HepG2 (cell line): Measurements from ENCODE around the gene DLX6. TPM values are rescaled to one million over a fixed set of nuclear protein-coding genes. Genes with fewer than 3 reads are reported as not detected.

Experiments used
- ATAC-seq: fragments of 200-7000 bp; cut with Tn5 transposase; 3 replicates; pipeline ENCODE4 v1.9.1; 2020; ENCODE audit warnings: mild to moderate bottlenecking, moderate library complexity
- BruUV-seq: library from RNA; stranded (reverse); fragments of 400-500 nt; replicated peaks from 2 replicates; lab custom pipeline; 2021; lab: Mats Ljungman, UMichigan
- CTCF ChIA-PET: fragments of 300-600 bp; formaldehyde crosslinking; extraction: SDS; loops from one replicate; lab custom pipeline; 2021; ENCODE audit warnings: low total read pairs, inconsistent platforms, low intra/inter-chr PET ratio; lab: Yijun Ruan, JAX
- POLR2A ChIA-PET: fragments of 350-600 bp; sonication (Branson Sonifier 250); formaldehyde crosslinking; loops from one replicate; lab custom pipeline; 2020; ENCODE audit warnings: antibody characterized with exemption, inconsistent platforms; lab: Yijun Ruan, JAX
- DNase-seq: peaks from one replicate; pipeline ENCODE4 v3.0.0-alpha.2; 2015; ENCODE audit warnings: low spot score
- FAIRE-seq: peaks from 3 replicates; lab custom pipeline; 2011; peaks lifted over from hg19 to GRCh38; lab: Jason Lieb, UNC
- H2AFZ ChIP-seq: one replicate; pipeline ENCODE4 v1.6.1; 2011; ENCODE audit warnings: low read length, inconsistent platforms
- H3K27ac ChIP-seq: fragments of 300-600 bp; 3 replicates; pipeline ENCODE4 v1.8.0; 2011; ENCODE audit warnings: mixed run types, mild to moderate bottlenecking, mixed read lengths, low read length, inconsistent platforms; ENCODE audit not compliant: insufficient read depth; ENCODE audit errors: extremely low read length
- H3K27me3 ChIP-seq, 2 experiments: fragments of 200-600 bp in 1 of 2; 2 replicates in 1 of 2; 3 replicates in 1 of 2; pipeline versions ENCODE4 v1.6.0 to v1.8.0; 2011; ENCODE audit warnings: low read length in 2 of 2, mild to moderate bottlenecking in 2 of 2, moderate library complexity in 2 of 2, inconsistent platforms in 1 of 2; ENCODE audit not compliant: insufficient read depth in 2 of 2, control insufficient read depth in 1 of 2
- H3K36me3 ChIP-seq, 2 experiments: fragments of 200-600 bp in 1 of 2; replicated peaks in 1 of 2; 2 replicates in 1 of 2; 3 replicates in 1 of 2; pipeline versions ENCODE4 v1.5.1 to v1.8.0; 2011; ENCODE audit warnings: low read length in 2 of 2, inconsistent platforms in 1 of 2; ENCODE audit not compliant: insufficient read depth in 2 of 2, control insufficient read depth in 1 of 2
- H3K4me1 ChIP-seq: 2 replicates; pipeline ENCODE4 v1.5.1; 2012; ENCODE audit warnings: low read length, inconsistent platforms; ENCODE audit not compliant: insufficient read depth
- H3K4me2 ChIP-seq: 2 replicates; pipeline ENCODE4 v1.6.0; 2011; ENCODE audit warnings: low read depth, low read length, inconsistent platforms
- H3K4me3 ChIP-seq, 3 experiments: fragments of 200-600 bp in 1 of 3; sonication (generic), shearing (Covaris generic) in 1 of 3; replicated peaks in 1 of 3; 2 replicates each; pipeline ENCODE4 v1.5.1; 2011 to 2016; ENCODE audit warnings: low read length in 3 of 3, inconsistent platforms in 2 of 3, low read depth in 2 of 3, mild to moderate bottlenecking in 2 of 3, control low read depth in 1 of 3, mixed read lengths in 1 of 3; ENCODE audit not compliant: insufficient read depth in 1 of 3
- H3K79me2 ChIP-seq: one replicate; pipeline ENCODE4 v1.6.1; 2011; ENCODE audit warnings: low read length, inconsistent platforms; ENCODE audit not compliant: insufficient read depth
- H3K9ac ChIP-seq: 2 replicates; pipeline ENCODE4 v1.6.0; 2011; ENCODE audit warnings: mild to moderate bottlenecking, low read depth, low read length, inconsistent platforms; ENCODE audit not compliant: insufficient read depth
- H3K9me3 ChIP-seq: 2 replicates; pipeline ENCODE4 v1.5.1; 2012; ENCODE audit warnings: mild to moderate bottlenecking, low read length
- H4K20me1 ChIP-seq: 2 replicates; pipeline ENCODE4 v1.6.0; 2011; ENCODE audit warnings: inconsistent platforms, mild to moderate bottlenecking, low read length, moderate library complexity; ENCODE audit not compliant: insufficient read depth
- CBFB ChIP-seq: sonication (generic); formaldehyde crosslinking; IDR thresholded peaks from 2 replicates; pipeline ENCODE4 v1.4.0; 2020; ENCODE audit warnings: missing genetic modification reagents
- MIXL1 ChIP-seq: IDR thresholded peaks from 2 replicates; pipeline ENCODE4 v1.6.1; 2016
- NR2F6 ChIP-seq, 2 experiments: IDR thresholded peaks; 2 replicates each; pipeline ENCODE4 v1.6.1; 2016; ENCODE audit warnings: antibody characterized with exemption in 1 of 2, mild to moderate bottlenecking in 1 of 2
- PHB2 ChIP-seq: fragments of 450-650 bp; IDR thresholded peaks from 2 replicates; pipeline ENCODE4 v1.6.1; 2018; ENCODE audit not compliant: partially characterized antibody
- TBX2 ChIP-seq: sonication (generic); formaldehyde crosslinking; IDR thresholded peaks from 2 replicates; pipeline ENCODE4 v1.5.0; 2020; ENCODE audit warnings: missing genetic modification reagents, mild to moderate bottlenecking, borderline replicate concordance
- ZNF781 ChIP-seq: sonication (generic); formaldehyde crosslinking; IDR thresholded peaks from 2 replicates; pipeline ENCODE4 v1.5.1; 2020; ENCODE audit warnings: borderline replicate concordance, mild to moderate bottlenecking, missing genetic modification reagents; ENCODE audit errors: not compliant biosample characterization
- WGBS: methylation state at CpG from one replicate; pipeline ENCODE4 v1.1.6; 2017; ENCODE audit warnings: low lambda C conversion rate; 5-methylcytosine and 5-hydroxymethylcytosine counted together
- in situ Hi-C: cut with HindIII; loops from 2 replicates; pipeline ENCODE4 v1.10.0; 2017; ENCODE audit warnings: low pct_unique_long_range_greater_than_20kb; ENCODE audit not compliant: extremely low pct_ligation_motif_present
- intact Hi-C: fragments of 100-400 bp; cut with micrococcal nuclease; formaldehyde crosslinking; loops from one replicate; pipeline ENCODE4 v1.10.0; 2022; ENCODE audit not compliant: unreplicated experiment
- polyA plus RNA-seq, 8 experiments: library from polyadenylated mRNA; depleted of rRNA in 3 of 8; stranded (reverse) in 7 of 8; unstranded in 1 of 8; fragments of >200 nt; fragmentation: Illumina TruSeq in 4 of 8; extraction: Trizol in 4 of 8; gene quantifications; 2 replicates each; pipeline versions ENCODE4 v1.2.1 to v1.2.3, GENCODE V29; 2011 to 2016; ENCODE audit warnings: low read depth in 4 of 8, missing spikeins in 1 of 8, mixed read lengths in 1 of 8; ENCODE audit not compliant: insufficient read depth in 1 of 8
- total RNA-seq, 5 experiments: library from RNA; depleted of rRNA; stranded (reverse); fragments of >200 nt; fragmentation: Illumina TruSeq; extraction: Trizol; gene quantifications; 2 replicates each; pipeline ENCODE4 v1.2.3, GENCODE V29; 2016; ENCODE audit warnings: low read depth in 1 of 5
- TF ChIP-seq, protein P1 (sequence below): sonication (generic); formaldehyde crosslinking; IDR thresholded peaks from 2 replicates; pipeline ENCODE4 v1.9.0; 2021; ENCODE audit warnings: mild to moderate bottlenecking, missing genetic modification reagents
- TF ChIP-seq, protein P2 (sequence below): sonication (generic); formaldehyde crosslinking; IDR thresholded peaks from 2 replicates; pipeline ENCODE4 v1.5.1; 2020; ENCODE audit warnings: mild to moderate bottlenecking, moderate library complexity, missing genetic modification reagents

DLX6 gene
- total and polyA plus RNA-seq, 2 of the 13 experiments (the other 11 are each of a cell fraction or from before 2014, with no cell fraction given): 3.5 to 5.5 TPM

DNA sequence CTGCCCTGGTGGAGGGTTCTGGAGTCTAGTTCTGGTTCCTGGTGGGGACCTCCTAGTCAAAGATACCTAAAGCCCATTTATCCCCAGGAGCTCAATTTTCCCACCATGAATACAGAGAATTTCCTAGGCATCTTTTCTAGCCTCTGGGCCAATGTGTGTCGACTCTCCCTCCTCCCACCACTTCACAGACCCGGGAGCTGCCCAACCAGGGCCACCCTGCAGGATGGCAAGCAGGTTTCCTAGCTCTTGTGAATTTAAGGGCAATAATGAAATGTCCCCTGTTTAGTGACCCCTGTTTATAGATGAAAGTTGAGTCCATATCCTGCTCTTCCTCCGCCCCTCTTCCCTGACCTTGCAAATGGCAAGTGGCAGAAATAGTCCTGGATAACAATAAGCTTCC lies 9.9 kb downstream of the DLX6 start (continued):
- TF ChIP-seq ZNF781 (CRISPR knock-in tag) (no peak), PHB2 (no peak)

DNA sequence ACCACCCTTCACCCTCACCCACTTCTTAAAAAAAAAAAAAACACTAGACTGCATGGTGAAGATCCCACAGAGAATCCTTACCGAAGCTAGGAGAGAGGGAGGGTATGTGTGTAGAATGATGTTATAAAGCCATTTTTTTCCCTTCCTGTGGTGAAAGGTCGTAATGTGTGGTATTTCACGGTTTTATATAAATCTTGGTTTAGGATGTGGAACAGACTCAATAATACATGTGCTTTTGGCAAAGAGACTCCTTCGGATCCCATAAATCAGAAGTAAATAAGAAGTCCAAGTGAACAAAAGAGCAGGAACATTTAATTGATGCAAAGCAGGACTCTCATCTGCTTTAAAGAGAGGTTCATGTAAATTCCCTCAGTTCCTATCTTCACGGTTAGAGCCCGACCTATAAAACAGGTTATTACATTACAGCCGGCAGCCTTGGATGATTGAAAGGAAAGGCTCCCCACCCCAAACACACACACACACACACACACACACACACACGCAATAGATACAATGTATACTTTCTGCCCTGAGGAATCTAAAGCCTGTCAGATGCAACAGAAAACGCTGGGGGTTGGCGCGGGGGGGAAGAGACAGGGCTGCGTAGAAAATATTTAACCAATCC lies 10.5 kb downstream of the DLX6 start:
- 15% methylated on average over 8 of the region's 12 CpGs for WGBS
- no peaks in the 10 kb centered on the region; a peak in 1 of 5 replicates for H3K36me3 ChIP-seq
- ATAC-seq (no peak), FAIRE-seq (no peak)
- peak overlapping the region; percentile 77 to 83 (median 79) for H3K4me3 ChIP-seq
- H3K4me1 ChIP-seq: peaks cover 26% of the 10 kb centered on the region
- H2AFZ ChIP-seq: no peak overlapping the region
- BruUV-seq: no TSS peak
- peak overlapping the region; percentile 94 for H3K4me2 ChIP-seq
- TF ChIP-seq, protein P1, sequence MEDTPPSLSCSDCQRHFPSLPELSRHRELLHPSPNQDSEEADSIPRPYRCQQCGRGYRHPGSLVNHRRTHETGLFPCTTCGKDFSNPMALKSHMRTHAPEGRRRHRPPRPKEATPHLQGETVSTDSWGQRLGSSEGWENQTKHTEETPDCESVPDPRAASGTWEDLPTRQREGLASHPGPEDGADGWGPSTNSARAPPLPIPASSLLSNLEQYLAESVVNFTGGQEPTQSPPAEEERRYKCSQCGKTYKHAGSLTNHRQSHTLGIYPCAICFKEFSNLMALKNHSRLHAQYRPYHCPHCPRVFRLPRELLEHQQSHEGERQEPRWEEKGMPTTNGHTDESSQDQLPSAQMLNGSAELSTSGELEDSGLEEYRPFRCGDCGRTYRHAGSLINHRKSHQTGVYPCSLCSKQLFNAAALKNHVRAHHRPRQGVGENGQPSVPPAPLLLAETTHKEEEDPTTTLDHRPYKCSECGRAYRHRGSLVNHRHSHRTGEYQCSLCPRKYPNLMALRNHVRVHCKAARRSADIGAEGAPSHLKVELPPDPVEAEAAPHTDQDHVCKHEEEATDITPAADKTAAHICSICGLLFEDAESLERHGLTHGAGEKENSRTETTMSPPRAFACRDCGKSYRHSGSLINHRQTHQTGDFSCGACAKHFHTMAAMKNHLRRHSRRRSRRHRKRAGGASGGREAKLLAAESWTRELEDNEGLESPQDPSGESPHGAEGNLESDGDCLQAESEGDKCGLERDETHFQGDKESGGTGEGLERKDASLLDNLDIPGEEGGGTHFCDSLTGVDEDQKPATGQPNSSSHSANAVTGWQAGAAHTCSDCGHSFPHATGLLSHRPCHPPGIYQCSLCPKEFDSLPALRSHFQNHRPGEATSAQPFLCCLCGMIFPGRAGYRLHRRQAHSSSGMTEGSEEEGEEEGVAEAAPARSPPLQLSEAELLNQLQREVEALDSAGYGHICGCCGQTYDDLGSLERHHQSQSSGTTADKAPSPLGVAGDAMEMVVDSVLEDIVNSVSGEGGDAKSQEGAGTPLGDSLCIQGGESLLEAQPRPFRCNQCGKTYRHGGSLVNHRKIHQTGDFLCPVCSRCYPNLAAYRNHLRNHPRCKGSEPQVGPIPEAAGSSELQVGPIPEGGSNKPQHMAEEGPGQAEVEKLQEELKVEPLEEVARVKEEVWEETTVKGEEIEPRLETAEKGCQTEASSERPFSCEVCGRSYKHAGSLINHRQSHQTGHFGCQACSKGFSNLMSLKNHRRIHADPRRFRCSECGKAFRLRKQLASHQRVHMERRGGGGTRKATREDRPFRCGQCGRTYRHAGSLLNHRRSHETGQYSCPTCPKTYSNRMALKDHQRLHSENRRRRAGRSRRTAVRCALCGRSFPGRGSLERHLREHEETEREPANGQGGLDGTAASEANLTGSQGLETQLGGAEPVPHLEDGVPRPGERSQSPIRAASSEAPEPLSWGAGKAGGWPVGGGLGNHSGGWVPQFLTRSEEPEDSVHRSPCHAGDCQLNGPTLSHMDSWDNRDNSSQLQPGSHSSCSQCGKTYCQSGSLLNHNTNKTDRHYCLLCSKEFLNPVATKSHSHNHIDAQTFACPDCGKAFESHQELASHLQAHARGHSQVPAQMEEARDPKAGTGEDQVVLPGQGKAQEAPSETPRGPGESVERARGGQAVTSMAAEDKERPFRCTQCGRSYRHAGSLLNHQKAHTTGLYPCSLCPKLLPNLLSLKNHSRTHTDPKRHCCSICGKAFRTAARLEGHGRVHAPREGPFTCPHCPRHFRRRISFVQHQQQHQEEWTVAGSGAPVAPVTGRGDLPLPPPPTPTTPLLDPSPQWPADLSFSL (CRISPR knock-in tag): peak; percentile 75
- 0 out of 2 replicates have a peak, but pooled peaks have one; percentile 4 for TF ChIP-seq TBX2 (CRISPR knock-in tag)
- no peak for TF ChIP-seq MIXL1 (CRISPR knock-in tag)
- TF ChIP-seq, protein P2, sequence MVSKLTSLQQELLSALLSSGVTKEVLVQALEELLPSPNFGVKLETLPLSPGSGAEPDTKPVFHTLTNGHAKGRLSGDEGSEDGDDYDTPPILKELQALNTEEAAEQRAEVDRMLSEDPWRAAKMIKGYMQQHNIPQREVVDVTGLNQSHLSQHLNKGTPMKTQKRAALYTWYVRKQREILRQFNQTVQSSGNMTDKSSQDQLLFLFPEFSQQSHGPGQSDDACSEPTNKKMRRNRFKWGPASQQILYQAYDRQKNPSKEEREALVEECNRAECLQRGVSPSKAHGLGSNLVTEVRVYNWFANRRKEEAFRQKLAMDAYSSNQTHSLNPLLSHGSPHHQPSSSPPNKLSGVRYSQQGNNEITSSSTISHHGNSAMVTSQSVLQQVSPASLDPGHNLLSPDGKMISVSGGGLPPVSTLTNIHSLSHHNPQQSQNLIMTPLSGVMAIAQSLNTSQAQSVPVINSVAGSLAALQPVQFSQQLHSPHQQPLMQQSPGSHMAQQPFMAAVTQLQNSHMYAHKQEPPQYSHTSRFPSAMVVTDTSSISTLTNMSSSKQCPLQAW (CRISPR knock-in tag): 0 out of 2 replicates have a peak, but pooled peaks have one; percentile 24
- TF ChIP-seq CBFB (CRISPR knock-in tag): no peak
- 0 out of 2 replicates have a peak, but pooled peaks have one; percentile 22 for TF ChIP-seq NR2F6 (IDR thresholded peaks at IDR 0.05)
- no peak for TF ChIP-seq NR2F6 (CRISPR knock-in tag; IDR thresholded peaks at IDR 0.05)
- TF ChIP-seq, all 625 proteins: peak for 4
- H3K27ac ChIP-seq: peak overlapping the region; percentile 79
- CTCF ChIA-PET: no interaction called here
- H3K9ac ChIP-seq: peak overlapping the region; percentile 85
- no peaks in the 10 kb centered on the region for H3K27me3 ChIP-seq
- H3K9me3 ChIP-seq: no peaks in the 10 kb centered on the region
- H4K20me1 ChIP-seq: no peaks in the 10 kb centered on the region
- no peaks in the 10 kb centered on the region for H3K79me2 ChIP-seq
- POLR2A ChIA-PET: interaction anchor here (0.9 to 6.6 kb wide), 11 partner anchors 9 to 600 kb away, joined by 3 to 163 read pairs (median 3); partner anchors contain the start of gene DLX6
- in situ Hi-C loops: loop anchor here (25.0 kb wide), 1 partner anchor 704 kb away; the partner anchor contains the start of gene SLC25A13
- peak; percentile 69 for DNase-seq
- intact Hi-C loops: loop anchor here (1.0 to 5.0 kb wide), 4 partner anchors 10 to 601 kb away; partner anchors contain the start of gene SEM1
